Measurements from ENCODE around the gene RACK1.

Gene RACK1

GRCh38 chr5:181255836-181256578 is 12.3 kb upstream of the RACK1 start:
- Histone ChIP-seq H3K27ac (ENCODE audit: low read length) (no peak overlapping the region), H3K9ac (ENCODE audit: low read depth, low read length) (no peak overlapping the region), H3K9me3 (ENCODE audit: insufficient read depth, low read depth, low read length) (no peaks in the 10 kb centered on the region), H3K4me3 (ENCODE audit: low read length) (no peak overlapping the region), H3K27me3 (ENCODE audit: insufficient read depth, low read length) (no peaks in the 10 kb centered on the region), H3K4me1 (ENCODE audit: insufficient read depth, low read length) (peaks cover 9% of the 10 kb centered on the region), H3K36me3 (ENCODE audit: insufficient read depth, low read depth, low read length) (peaks cover 54% of the 10 kb centered on the region)

GRCh38 chr5:181255276-181255675 is 11.6 kb upstream of the RACK1 start:
- Histone ChIP-seq H3K27me3 (ENCODE audit: insufficient read depth, low read length) (no peaks in the 10 kb centered on the region), H3K36me3 (ENCODE audit: insufficient read depth, low read depth, low read length) (peaks cover 58% of the 10 kb centered on the region), H3K27ac (ENCODE audit: low read length) (no peak overlapping the region), H3K4me1 (ENCODE audit: insufficient read depth, low read length) (peaks cover 9% of the 10 kb centered on the region), H3K4me3 (ENCODE audit: low read length) (no peak overlapping the region), H3K9me3 (ENCODE audit: insufficient read depth, low read depth, low read length) (no peaks in the 10 kb centered on the region), H3K9ac (ENCODE audit: low read depth, low read length) (no peak overlapping the region)

GRCh38 chr5:181248277-181248676 is 4.6 kb upstream of the RACK1 start:
- peaks cover 9% of the 10 kb centered on the region; the same call in 1 of the 2 replicates for H3K4me1 ChIP-seq (ENCODE audit: insufficient read depth, low read length)
- peak overlapping the region; percentile 96 for H3K9ac ChIP-seq (ENCODE audit: low read depth, low read length)
- H3K9me3 ChIP-seq (ENCODE audit: insufficient read depth, low read depth, low read length): no peaks in the 10 kb centered on the region
- H3K4me3 ChIP-seq (ENCODE audit: low read length): peak overlapping the region; percentile 97
- peaks cover 43% of the 10 kb centered on the region for H3K36me3 ChIP-seq (ENCODE audit: insufficient read depth, low read depth, low read length)
- no peak overlapping the region for H3K27ac ChIP-seq (ENCODE audit: low read length)
- no peaks in the 10 kb centered on the region for H3K27me3 ChIP-seq (ENCODE audit: insufficient read depth, low read length)

DNA sequence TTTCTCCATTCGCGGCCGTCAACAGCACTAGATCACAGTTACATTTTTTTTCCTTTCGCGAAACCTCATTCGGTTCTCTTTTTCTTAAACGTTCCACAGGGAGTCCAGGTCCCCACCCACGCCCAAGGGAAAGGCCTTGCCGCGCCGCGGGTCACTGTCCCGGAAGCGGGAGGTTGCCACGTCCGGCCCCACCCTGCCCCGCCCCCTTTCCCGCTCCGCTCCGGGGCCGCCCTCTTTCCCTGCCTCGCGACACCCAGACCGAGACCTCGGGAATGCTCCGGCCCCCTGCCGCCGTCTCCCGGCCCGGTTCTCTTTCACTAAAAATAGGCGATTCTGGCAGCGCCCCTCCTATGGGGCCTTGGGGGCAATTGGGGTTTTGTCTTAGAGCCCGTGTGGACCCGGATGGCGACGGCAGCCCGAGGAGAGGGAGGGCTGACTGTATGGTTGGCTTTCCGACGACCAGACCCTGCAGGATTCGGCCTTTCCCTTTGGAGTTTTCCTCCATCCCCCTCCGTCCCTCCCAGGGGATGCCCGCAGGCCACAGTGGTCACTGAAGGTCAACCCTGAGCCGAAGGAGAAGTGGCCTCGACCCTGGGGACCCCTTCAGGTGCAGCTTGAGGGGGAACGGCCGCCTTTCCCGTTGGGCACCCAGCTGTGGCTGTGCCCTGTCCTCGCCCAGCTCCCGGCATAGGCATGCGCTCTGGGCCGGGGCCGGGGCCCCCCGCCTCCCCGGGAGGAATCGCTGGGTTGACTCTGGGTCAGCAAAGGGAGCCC is 2.8 kb upstream of the RACK1 start:
- Histone ChIP-seq H3K36me3 (ENCODE audit: insufficient read depth, low read depth, low read length) (peaks cover 46% of the 10 kb centered on the region), H3K4me3 (ENCODE audit: low read length) (peak overlapping the region; percentile 97), H3K4me1 (ENCODE audit: insufficient read depth, low read length) (peaks cover 17% of the 10 kb centered on the region), H3K9me3 (ENCODE audit: insufficient read depth, low read depth, low read length) (no peaks in the 10 kb centered on the region), H3K27ac (ENCODE audit: low read length) (peak overlapping the region; percentile 66), H3K9ac (ENCODE audit: low read depth, low read length) (peak overlapping the region; percentile 96), H3K27me3 (ENCODE audit: insufficient read depth, low read length) (no peaks in the 10 kb centered on the region)

- Histone ChIP-seq H3K4me3 (ENCODE audit: low read length) (peak overlapping the region; percentile 97), H3K27me3 (ENCODE audit: insufficient read depth, low read length) (no peaks in the 10 kb centered on the region), H3K9me3 (ENCODE audit: insufficient read depth, low read depth, low read length) (no peaks in the 10 kb centered on the region), H3K4me1 (ENCODE audit: insufficient read depth, low read length) (peaks cover 19% of the 10 kb centered on the region), H3K27ac (ENCODE audit: low read length) (peak overlapping the region; percentile 66), H3K36me3 (ENCODE audit: insufficient read depth, low read depth, low read length) (peaks cover 49% of the 10 kb centered on the region), H3K9ac (ENCODE audit: low read depth, low read length) (peak overlapping the region; percentile 96)
These were observed 1.9 kb upstream of the RACK1 start for GRCh38 chr5:181245427-181246275.

- Histone ChIP-seq H3K36me3 (ENCODE audit: insufficient read depth, low read depth, low read length) (peaks cover 55% of the 10 kb centered on the region), H3K27me3 (ENCODE audit: insufficient read depth, low read length) (no peaks in the 10 kb centered on the region), H3K4me1 (ENCODE audit: insufficient read depth, low read length) (peaks cover 16% of the 10 kb centered on the region), H3K9ac (ENCODE audit: low read depth, low read length) (peak overlapping the region; percentile 96), H3K9me3 (ENCODE audit: insufficient read depth, low read depth, low read length) (no peaks in the 10 kb centered on the region), H3K27ac (ENCODE audit: low read length) (peak overlapping the region; percentile 67), H3K4me3 (ENCODE audit: low read length) (peak overlapping the region; percentile 88)
These were observed 615 bp downstream of the RACK1 start for GRCh38 chr5:181243018-181243563.

GRCh38 chr5:181242031-181242451 is 1.7 kb downstream of the RACK1 start:
- Histone ChIP-seq H3K9me3 (ENCODE audit: insufficient read depth, low read depth, low read length) (no peaks in the 10 kb centered on the region), H3K4me1 (ENCODE audit: insufficient read depth, low read length) (peaks cover 16% of the 10 kb centered on the region), H3K9ac (ENCODE audit: low read depth, low read length) (peak overlapping the region; percentile 96), H3K36me3 (ENCODE audit: insufficient read depth, low read depth, low read length) (peaks cover 63% of the 10 kb centered on the region), H3K27ac (ENCODE audit: low read length) (no peak overlapping the region), H3K4me3 (ENCODE audit: low read length) (peak overlapping the region; percentile 88), H3K27me3 (ENCODE audit: insufficient read depth, low read length) (no peaks in the 10 kb centered on the region)

- H3K36me3 ChIP-seq (ENCODE audit: insufficient read depth, low read depth, low read length): peaks cover 69% of the 10 kb centered on the region
- no peak overlapping the region for H3K27ac ChIP-seq (ENCODE audit: low read length)
- H3K4me1 ChIP-seq (ENCODE audit: insufficient read depth, low read length): peaks cover 16% of the 10 kb centered on the region
These were observed 2.2 kb downstream of the RACK1 start for GRCh38 chr5:181241393-181241975.

DNA sequence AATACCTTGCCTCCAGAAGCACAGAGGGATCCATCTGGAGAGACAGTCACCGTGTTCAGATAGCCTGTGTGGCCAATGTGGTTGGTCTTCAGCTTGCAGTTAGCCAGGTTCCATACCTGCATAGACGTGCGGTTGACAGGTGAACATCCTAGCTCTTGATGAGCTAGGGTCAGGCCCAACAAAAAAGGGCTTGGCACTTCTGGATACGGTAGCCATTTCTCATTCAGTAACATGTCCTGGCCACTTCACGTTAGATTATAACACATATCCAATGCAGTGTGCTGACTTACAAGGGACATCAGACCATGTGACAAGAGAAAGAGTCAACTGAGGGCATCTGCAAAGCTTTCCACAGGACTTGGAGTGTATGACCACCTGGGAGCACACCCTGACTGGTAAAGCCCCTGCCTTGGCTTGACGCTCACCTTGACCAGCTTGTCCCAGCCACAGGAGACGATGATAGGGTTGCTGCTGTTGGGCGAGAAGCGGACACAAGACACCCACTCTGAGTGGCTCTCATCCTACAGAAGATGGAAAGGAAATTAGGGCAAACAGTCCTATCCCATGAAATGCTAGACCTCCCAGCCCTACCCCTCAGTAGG is 4.5 kb downstream of the RACK1 start:
- Histone ChIP-seq H3K9me3 (ENCODE audit: insufficient read depth, low read depth, low read length) (no peaks in the 10 kb centered on the region), H3K9ac (ENCODE audit: low read depth, low read length) (no peak overlapping the region), H3K27me3 (ENCODE audit: insufficient read depth, low read length) (no peaks in the 10 kb centered on the region), H3K27ac (ENCODE audit: low read length) (no peak overlapping the region), H3K4me1 (ENCODE audit: insufficient read depth, low read length) (peaks cover 10% of the 10 kb centered on the region), H3K36me3 (ENCODE audit: insufficient read depth, low read depth, low read length) (peaks cover 87% of the 10 kb centered on the region), H3K4me3 (ENCODE audit: low read length) (no peak overlapping the region)

More at GRCh38 chr5:181241393-181241975, 2.2 kb downstream of the RACK1 start:
- Histone ChIP-seq H3K9ac (ENCODE audit: low read depth, low read length) (peak overlapping the region; percentile 96; the same call in 1 of the 2 replicates), H3K27me3 (ENCODE audit: insufficient read depth, low read length) (no peaks in the 10 kb centered on the region), H3K9me3 (ENCODE audit: insufficient read depth, low read depth, low read length) (no peaks in the 10 kb centered on the region), H3K4me3 (ENCODE audit: low read length) (peak overlapping the region; percentile 88)

DNA sequence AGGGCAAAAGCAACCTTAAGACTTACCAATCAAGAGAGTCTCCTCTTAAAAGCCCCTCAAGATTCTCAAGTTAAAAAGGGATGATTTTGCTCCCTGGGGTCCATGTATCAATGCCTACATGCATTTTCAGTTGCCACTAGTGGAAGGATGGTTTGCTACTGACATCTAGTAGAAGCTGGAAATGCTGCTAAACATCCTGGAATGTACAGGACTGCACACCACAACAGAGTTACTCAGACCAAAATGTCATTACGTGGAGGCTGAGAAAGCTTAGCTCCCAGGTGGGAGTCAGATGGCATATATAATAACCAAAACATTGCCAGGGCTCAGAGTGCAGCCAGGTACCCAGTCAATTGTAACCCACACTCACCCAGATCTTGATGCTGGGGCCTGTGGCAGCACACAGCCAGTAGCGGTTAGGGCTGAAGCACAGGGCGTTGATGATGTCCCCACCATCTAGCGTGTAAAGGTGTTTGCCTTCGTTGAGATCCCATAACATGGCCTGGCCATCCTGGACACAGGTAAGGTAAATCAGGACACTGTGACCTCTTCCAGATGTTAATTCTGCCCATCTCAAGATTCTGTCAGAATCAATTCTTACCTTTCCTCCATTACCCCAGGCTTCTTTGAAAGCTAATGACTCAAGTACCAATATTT is 5.8 kb downstream of the RACK1 start:
- peaks cover 10% of the 10 kb centered on the region for H3K4me1 ChIP-seq (ENCODE audit: insufficient read depth, low read length)
- no peak overlapping the region for H3K9ac ChIP-seq (ENCODE audit: low read depth, low read length)
- no peaks in the 10 kb centered on the region for H3K9me3 ChIP-seq (ENCODE audit: insufficient read depth, low read depth, low read length)
- H3K36me3 ChIP-seq (ENCODE audit: insufficient read depth, low read depth, low read length): peaks cover 86% of the 10 kb centered on the region
- H3K27ac ChIP-seq (ENCODE audit: low read length): no peak overlapping the region
- H3K4me3 ChIP-seq (ENCODE audit: low read length): no peak overlapping the region
- H3K27me3 ChIP-seq (ENCODE audit: insufficient read depth, low read length): no peaks in the 10 kb centered on the region
